ENCODE results near the gene UBR4. TPM values are rescaled to one million over a fixed set of nuclear protein-coding genes. Genes with fewer than 3 reads are reported as not detected.
A peak's percentile ranks its signal among the peaks of the same experiment; 100 is the strongest.

UBR4 gene
- total RNA-seq, 3 donors from 2014 or later, result 108 to 159 (median 128) TPM

DNA sequence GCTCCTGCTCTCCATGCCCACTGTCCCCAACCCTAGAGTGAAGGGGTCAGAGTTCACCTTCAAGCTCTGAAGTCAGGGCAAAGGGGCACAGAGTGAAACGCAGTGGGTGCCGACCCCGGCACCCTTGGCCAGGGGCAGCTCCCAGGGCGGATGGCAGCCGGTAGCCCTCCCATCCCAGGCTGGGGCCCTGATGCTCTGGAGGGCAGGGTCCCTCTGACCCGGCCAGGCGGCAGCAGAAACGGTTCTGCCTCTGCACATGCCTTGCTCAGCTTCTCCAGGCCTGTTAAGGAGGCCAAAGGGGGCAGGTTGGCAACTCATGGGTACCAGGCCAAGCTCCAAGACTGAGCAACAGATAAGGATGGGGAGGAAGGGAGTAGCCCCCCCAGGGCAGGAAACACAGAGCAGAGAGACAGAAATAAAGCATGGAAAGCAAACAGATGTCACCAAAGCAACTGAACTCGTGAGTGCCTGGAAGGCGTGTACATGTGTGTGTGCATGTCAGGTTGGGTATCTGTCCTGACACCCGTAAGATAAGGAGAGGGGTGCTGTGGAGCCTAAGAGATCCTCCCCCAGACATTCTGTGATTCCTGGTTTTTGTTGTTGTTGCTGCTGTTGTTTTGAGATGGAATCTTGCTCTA, 141.3 kb downstream of the UBR4 start:
- TF ChIP-seq, protein P1, sequence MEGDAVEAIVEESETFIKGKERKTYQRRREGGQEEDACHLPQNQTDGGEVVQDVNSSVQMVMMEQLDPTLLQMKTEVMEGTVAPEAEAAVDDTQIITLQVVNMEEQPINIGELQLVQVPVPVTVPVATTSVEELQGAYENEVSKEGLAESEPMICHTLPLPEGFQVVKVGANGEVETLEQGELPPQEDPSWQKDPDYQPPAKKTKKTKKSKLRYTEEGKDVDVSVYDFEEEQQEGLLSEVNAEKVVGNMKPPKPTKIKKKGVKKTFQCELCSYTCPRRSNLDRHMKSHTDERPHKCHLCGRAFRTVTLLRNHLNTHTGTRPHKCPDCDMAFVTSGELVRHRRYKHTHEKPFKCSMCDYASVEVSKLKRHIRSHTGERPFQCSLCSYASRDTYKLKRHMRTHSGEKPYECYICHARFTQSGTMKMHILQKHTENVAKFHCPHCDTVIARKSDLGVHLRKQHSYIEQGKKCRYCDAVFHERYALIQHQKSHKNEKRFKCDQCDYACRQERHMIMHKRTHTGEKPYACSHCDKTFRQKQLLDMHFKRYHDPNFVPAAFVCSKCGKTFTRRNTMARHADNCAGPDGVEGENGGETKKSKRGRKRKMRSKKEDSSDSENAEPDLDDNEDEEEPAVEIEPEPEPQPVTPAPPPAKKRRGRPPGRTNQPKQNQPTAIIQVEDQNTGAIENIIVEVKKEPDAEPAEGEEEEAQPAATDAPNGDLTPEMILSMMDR (IDR thresholded peaks at IDR 0.05), result no peak
- Histone ChIP-seq H3K4me3 (no peak overlapping the region), H3K36me3 (ENCODE audit: low read depth) (no peaks in the 10 kb centered on the region), H3K4me1 (ENCODE audit: low read depth) (peaks cover 36% of the 10 kb centered on the region), H3K9me3 (no peaks in the 10 kb centered on the region)
- intact Hi-C loops (cut with DNase I, micrococcal nuclease), result no loop called here
- ATAC-seq (no peak), DNase-seq (peak in 1 of 3 donors; percentile 40)

DNA sequence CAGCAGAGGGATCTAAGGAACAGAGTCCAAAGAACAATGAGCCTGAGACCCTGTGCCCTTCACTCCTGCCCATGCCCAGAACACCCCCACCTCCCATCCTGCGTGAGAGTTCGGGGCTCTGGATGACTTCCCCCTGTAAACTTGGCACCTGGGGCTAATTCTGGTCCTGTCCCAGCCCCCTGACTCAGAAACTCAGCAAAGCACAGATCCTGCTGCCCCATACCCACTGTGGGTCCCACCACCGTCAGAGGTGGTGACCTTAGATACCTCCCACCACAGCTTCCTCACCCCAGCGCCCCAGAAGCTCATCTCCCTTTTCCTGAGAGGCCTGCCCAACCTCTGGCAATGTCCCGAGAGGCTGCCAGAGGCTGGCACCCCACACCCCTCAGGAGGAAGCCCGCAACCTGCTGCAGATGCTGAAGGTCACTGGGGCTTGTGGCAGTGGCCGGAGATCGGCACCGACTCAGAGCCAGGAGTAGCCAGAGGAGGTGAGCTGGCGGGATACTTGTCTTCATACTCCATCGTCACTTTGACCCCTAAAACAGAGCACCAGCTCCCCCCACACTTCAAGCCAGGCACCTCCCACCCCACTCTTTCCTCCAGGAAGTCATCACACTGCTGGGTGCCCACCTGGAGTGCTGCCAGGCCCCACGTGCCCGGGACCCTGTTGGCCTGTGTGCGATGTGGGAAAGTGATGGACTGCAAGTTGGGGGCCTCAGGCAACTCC, 142.0 kb downstream of the UBR4 start:
- Histone ChIP-seq H3K4me3 (no peak overlapping the region), H3K9me3 (no peaks in the 10 kb centered on the region), H3K36me3 (ENCODE audit: low read depth) (no peaks in the 10 kb centered on the region), H3K4me1 (ENCODE audit: low read depth) (peaks cover 36% of the 10 kb centered on the region)
- DNase-seq, result peak in 1 of 3 donors; percentile 55
- no peak for ATAC-seq
- TF ChIP-seq, protein P1 (IDR thresholded peaks at IDR 0.05), result no peak
- intact Hi-C loops (cut with DNase I, micrococcal nuclease), result no loop called here

DNA sequence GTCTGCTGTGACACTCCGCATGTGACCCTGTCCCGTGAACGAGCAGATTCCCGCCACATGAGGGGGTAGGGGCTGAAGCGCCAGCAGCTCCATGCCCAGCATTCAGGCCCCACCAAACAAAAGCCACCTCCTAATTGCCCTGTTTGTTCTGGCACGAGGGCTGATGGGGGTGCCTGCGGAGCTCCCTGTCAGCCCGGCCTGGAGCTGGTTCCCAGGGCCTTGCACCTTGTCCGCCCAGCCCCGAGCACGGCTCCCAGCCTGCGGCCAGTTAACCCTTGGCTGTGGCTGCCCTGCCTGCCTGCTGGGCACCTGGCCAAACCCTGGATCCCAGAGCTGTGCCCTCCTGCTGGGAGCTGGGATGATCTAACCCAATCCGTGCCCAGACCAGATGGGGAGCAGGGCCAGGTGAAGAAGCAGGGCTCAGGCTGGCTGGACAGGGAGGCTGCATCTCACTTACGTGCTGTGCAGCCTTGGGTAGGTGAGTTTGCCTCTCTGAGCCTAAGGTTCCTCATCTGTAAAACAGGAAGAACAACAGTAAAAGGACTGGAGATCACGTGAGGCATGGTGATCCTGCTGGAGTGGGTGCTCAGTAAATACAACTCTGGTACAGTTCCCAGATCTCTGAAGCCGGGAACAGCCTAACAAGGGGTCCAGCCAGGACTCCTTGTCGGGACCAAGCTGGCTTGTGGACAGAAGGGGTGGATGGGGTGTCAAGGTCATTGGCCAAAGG, 142.7 kb downstream of the UBR4 start:
- DNase-seq (peak in 2 of 3 donors; percentile 54 to 76), ATAC-seq (peak; percentile 38)
- Histone ChIP-seq H3K9me3 (no peaks in the 10 kb centered on the region), H3K36me3 (ENCODE audit: low read depth) (no peaks in the 10 kb centered on the region), H3K4me1 (ENCODE audit: low read depth) (peaks cover 30% of the 10 kb centered on the region), H3K4me3 (no peak overlapping the region)
- intact Hi-C loops (cut with DNase I, micrococcal nuclease), result no loop called here
- TF ChIP-seq, protein P1 (IDR thresholded peaks at IDR 0.05), result no peak

DNA sequence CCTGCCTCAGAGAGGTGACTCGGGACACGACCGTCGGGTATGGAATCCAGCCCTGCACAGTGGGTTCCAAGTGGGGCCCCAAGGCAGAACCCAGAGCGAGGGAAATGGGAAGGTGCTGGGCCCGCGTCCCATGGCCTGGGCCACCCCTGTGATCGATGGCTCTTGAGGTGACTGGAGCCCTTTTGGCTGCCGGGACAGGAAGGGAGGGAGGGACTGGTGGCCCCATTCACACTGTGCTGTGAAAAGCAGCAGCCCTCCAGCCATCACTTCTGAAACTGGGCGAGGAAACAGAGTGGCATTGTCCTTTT, 143.2 kb downstream of the UBR4 start:
- intact Hi-C loops (cut with DNase I, micrococcal nuclease), result no loop called here
- TF ChIP-seq, protein P1 (IDR thresholded peaks at IDR 0.05), result no peak
- ATAC-seq (peak; percentile 8), DNase-seq (peak in 1 of 3 donors; percentile 43)
- Histone ChIP-seq H3K36me3 (ENCODE audit: low read depth) (no peaks in the 10 kb centered on the region), H3K4me1 (ENCODE audit: low read depth) (peaks cover 25% of the 10 kb centered on the region), H3K9me3 (no peaks in the 10 kb centered on the region), H3K4me3 (no peak overlapping the region)

DNA sequence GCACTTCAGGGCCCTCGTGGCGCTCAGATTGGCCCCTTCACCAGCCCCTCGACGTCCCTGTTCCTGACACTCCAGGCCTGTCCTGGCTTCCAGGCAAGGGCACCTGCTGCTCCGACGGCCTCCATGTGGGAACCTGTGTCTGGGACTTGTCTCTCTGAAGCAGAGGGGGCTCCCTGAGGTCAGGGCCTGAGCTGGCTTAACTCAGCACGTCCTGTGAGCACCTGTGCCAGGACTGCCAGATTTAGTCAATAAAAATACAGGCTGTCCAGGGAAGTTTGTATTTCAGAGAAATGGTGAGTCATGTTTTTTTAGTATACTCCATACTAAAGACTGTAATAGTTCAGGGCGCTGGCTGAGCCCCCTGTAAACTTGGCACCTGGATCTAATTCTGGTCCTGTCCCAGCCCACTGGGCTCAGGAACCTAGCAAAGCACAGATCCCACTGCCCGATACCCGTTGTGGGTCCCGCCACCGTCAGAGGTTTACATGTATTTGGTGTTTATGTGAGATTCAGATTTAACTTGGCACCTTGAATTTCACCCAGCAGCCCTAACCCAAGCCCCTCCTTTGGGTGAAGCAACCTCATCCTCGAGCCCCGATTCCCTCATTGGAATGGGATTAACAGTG, 143.7 kb downstream of the UBR4 start:
- Histone ChIP-seq H3K36me3 (ENCODE audit: low read depth) (no peaks in the 10 kb centered on the region), H3K9me3 (no peaks in the 10 kb centered on the region), H3K4me1 (ENCODE audit: low read depth) (peaks cover 20% of the 10 kb centered on the region), H3K4me3 (no peak overlapping the region)
- intact Hi-C loops (cut with DNase I, micrococcal nuclease), result no loop called here
- TF ChIP-seq, protein P1 (IDR thresholded peaks at IDR 0.05), result no peak
- ATAC-seq, result peak; percentile 60
- DNase-seq, result no peak
